DND-41 (cell line): ENCODE measurements around the gene RFLNA.

Source experiments
- ATAC-seq: fragments of 200-7000 bp; cut with Tn5 transposase; 3 replicates; pipeline ENCODE4 v1.9.1; 2021; ENCODE audit warnings: low read depth; ENCODE audit not compliant: insufficient read depth
- DNase-seq: peaks from one replicate; pipeline ENCODE4 v3.0.0-alpha.2; 2020
- H2AFZ ChIP-seq: 2 replicates; pipeline ENCODE4 v1.6.0; 2012; ENCODE audit warnings: low read depth, low read length
- H3K27ac ChIP-seq: 2 replicates; pipeline ENCODE4 v1.5.1; 2012; ENCODE audit warnings: low read length, inconsistent platforms
- H3K27me3 ChIP-seq: fragments of 200-600 bp; sonication (generic); 2 replicates; pipeline ENCODE4 v1.6.0; 2012; ENCODE audit warnings: low read length, mild to moderate bottlenecking, inconsistent platforms; ENCODE audit not compliant: insufficient read depth, poor library complexity
- H3K36me3 ChIP-seq: 2 replicates; pipeline ENCODE4 v1.5.1; 2012; ENCODE audit warnings: low read length, inconsistent platforms; ENCODE audit not compliant: insufficient read depth
- H3K4me1 ChIP-seq: 2 replicates; pipeline ENCODE4 v1.5.1; 2012; ENCODE audit warnings: mild to moderate bottlenecking, low read length; ENCODE audit not compliant: insufficient read depth
- H3K4me2 ChIP-seq: 2 replicates; pipeline ENCODE4 v1.6.0; 2012; ENCODE audit warnings: mild to moderate bottlenecking, moderate library complexity, low read length, inconsistent platforms; ENCODE audit not compliant: insufficient read depth
- H3K4me3 ChIP-seq, 2 experiments: fragments of 200-600 bp in 1 of 2; shearing (Covaris generic) in 1 of 2; 2 replicates each; pipeline ENCODE4 v1.5.1; 2012 to 2016; ENCODE audit warnings: inconsistent platforms in 2 of 2, low read length in 2 of 2, mild to moderate bottlenecking in 2 of 2, low read depth in 1 of 2, moderate library complexity in 1 of 2
- H3K79me2 ChIP-seq: 2 replicates; pipeline ENCODE4 v1.6.0; 2012; ENCODE audit warnings: low read length, inconsistent platforms; ENCODE audit not compliant: insufficient read depth
- H3K9ac ChIP-seq: 2 replicates; pipeline ENCODE4 v1.6.0; 2012; ENCODE audit warnings: low read depth, mild to moderate bottlenecking, inconsistent platforms, low read length, moderate library complexity
- H3K9me3 ChIP-seq: 2 replicates; pipeline ENCODE4 v1.5.1; 2012; ENCODE audit warnings: low read length, moderate library complexity, mild to moderate bottlenecking, inconsistent platforms; ENCODE audit not compliant: insufficient read depth, severe bottlenecking
- H4K20me1 ChIP-seq: 2 replicates; pipeline ENCODE4 v1.6.0; 2012; ENCODE audit warnings: low read length; ENCODE audit not compliant: insufficient read depth
- CTCF ChIP-seq: IDR thresholded peaks from 2 replicates; pipeline ENCODE4 v1.5.1; 2012; ENCODE audit warnings: borderline replicate concordance, low read length, moderate library complexity, mild to moderate bottlenecking; ENCODE audit not compliant: poor library complexity, severe bottlenecking; ENCODE audit errors: extremely low read depth
- EZH2 ChIP-seq: IDR thresholded peaks from 3 replicates; pipeline ENCODE4 v1.6.1; 2012; ENCODE audit warnings: borderline replicate concordance, low read depth, mild to moderate bottlenecking, moderate library complexity, low read length, inconsistent platforms; ENCODE audit not compliant: severe bottlenecking

The RFLNA gene

GRCh38 chr12:124350491-124350890 lies 55.6 kb downstream of the RFLNA start:
- no peaks in the 10 kb centered on the region for H3K79me2 ChIP-seq
- H2AFZ ChIP-seq, result no peak overlapping the region
- no peaks in the 10 kb centered on the region for H3K27me3 ChIP-seq
- TF ChIP-seq EZH2 (no peak), CTCF (no peak)
- H3K9ac ChIP-seq, result no peak overlapping the region
- H4K20me1 ChIP-seq, result peaks cover 24% of the 10 kb centered on the region
- H3K27ac ChIP-seq, result no peak overlapping the region
- peaks cover 94% of the 10 kb centered on the region for H3K36me3 ChIP-seq
- no peaks in the 10 kb centered on the region for H3K4me1 ChIP-seq
- H3K9me3 ChIP-seq, result no peaks in the 10 kb centered on the region
- no peak overlapping the region for H3K4me2 ChIP-seq
- no peak overlapping the region for H3K4me3 ChIP-seq
- no peak for DNase-seq
- ATAC-seq, result no peak

GRCh38 chr12:124351422-124351821 lies 56.5 kb downstream of the RFLNA start:
- H3K36me3 ChIP-seq, result peaks cover 94% of the 10 kb centered on the region

GRCh38 chr12:124352257-124352656 lies 57.4 kb downstream of the RFLNA start:
- H3K4me2 ChIP-seq, result no peak overlapping the region
- no peaks in the 10 kb centered on the region for H3K27me3 ChIP-seq
- no peaks in the 10 kb centered on the region for H3K9me3 ChIP-seq
- peaks cover 34% of the 10 kb centered on the region for H4K20me1 ChIP-seq
- ATAC-seq (no peak), DNase-seq (no peak)
- H3K79me2 ChIP-seq, result no peaks in the 10 kb centered on the region
- H2AFZ ChIP-seq, result no peak overlapping the region
- H3K27ac ChIP-seq, result no peak overlapping the region
- no peaks in the 10 kb centered on the region for H3K4me1 ChIP-seq
- H3K36me3 ChIP-seq, result peaks cover 93% of the 10 kb centered on the region
- TF ChIP-seq CTCF, result no peak
- TF ChIP-seq EZH2, result no peak
- no peak overlapping the region for H3K9ac ChIP-seq
- H3K4me3 ChIP-seq, result no peak overlapping the region

More at GRCh38 chr12:124351422-124351821, 56.5 kb downstream of the RFLNA start:
- Histone ChIP-seq H3K27ac (no peak overlapping the region), H3K9me3 (no peaks in the 10 kb centered on the region), H3K79me2 (no peaks in the 10 kb centered on the region), H3K4me1 (no peaks in the 10 kb centered on the region), H3K4me3 (no peak overlapping the region), H2AFZ (no peak overlapping the region), H3K27me3 (no peaks in the 10 kb centered on the region), H4K20me1 (peaks cover 29% of the 10 kb centered on the region), H3K9ac (no peak overlapping the region), H3K4me2 (no peak overlapping the region)
- no peak for ATAC-seq
- DNase-seq, result no peak
- TF ChIP-seq EZH2, result no peak
- TF ChIP-seq CTCF, result no peak

GRCh38 chr12:124352839-124353238 lies 57.9 kb downstream of the RFLNA start:
- Histone ChIP-seq H4K20me1 (peaks cover 34% of the 10 kb centered on the region), H3K9me3 (no peaks in the 10 kb centered on the region), H3K36me3 (peaks cover 93% of the 10 kb centered on the region), H3K4me3 (no peak overlapping the region), H3K79me2 (no peaks in the 10 kb centered on the region), H3K4me2 (no peak overlapping the region), H3K9ac (no peak overlapping the region), H2AFZ (no peak overlapping the region), H3K27me3 (no peaks in the 10 kb centered on the region), H3K4me1 (no peaks in the 10 kb centered on the region), H3K27ac (no peak overlapping the region)
- DNase-seq (no peak), ATAC-seq (no peak)
- TF ChIP-seq CTCF, result no peak
- TF ChIP-seq EZH2, result no peak
